RWPE2 (cell line): ENCODE measurements around the gene DICER1.
A peak's percentile ranks its signal among the peaks of the same experiment; 100 is the strongest.

Experiments used
- ATAC-seq: fragments of 200-7000 bp; cut with Tn5 transposase; 3 replicates; pipeline ENCODE4 v1.9.1; 2021; ENCODE audit warnings: low read depth
- DNase-seq: peaks from one replicate; pipeline ENCODE4 v3.0.0-alpha.2; 2020; ENCODE audit warnings: low spot score
- H3K27ac ChIP-seq: fragments of 450-650 bp; 2 replicates; pipeline ENCODE4 v1.5.1; 2017; ENCODE audit warnings: mild to moderate bottlenecking; ENCODE audit not compliant: poor library complexity, severe bottlenecking
- H3K27me3 ChIP-seq: fragments of 250-450 bp; sonication (Bioruptor Pico); 2 replicates; pipeline ENCODE4 v1.5.1; 2021; ENCODE audit warnings: mild to moderate bottlenecking, moderate library complexity; ENCODE audit not compliant: insufficient read depth, poor library complexity, severe bottlenecking
- H3K36me3 ChIP-seq: fragments of 250-450 bp; sonication (Bioruptor Pico); 2 replicates; pipeline ENCODE4 v1.5.1; 2020; ENCODE audit warnings: low read depth, mild to moderate bottlenecking, moderate library complexity
- H3K4me1 ChIP-seq: fragments of 250-450 bp; sonication (Bioruptor Pico); 2 replicates; pipeline ENCODE4 v1.5.1; 2021; ENCODE audit warnings: mild to moderate bottlenecking, moderate library complexity; ENCODE audit not compliant: insufficient read depth, poor library complexity, severe bottlenecking
- H3K4me3 ChIP-seq: fragments of 250-450 bp; sonication (Bioruptor Pico); 2 replicates; pipeline ENCODE4 v1.5.1; 2021; ENCODE audit warnings: mild to moderate bottlenecking, moderate library complexity; ENCODE audit not compliant: severe bottlenecking
- H3K9me3 ChIP-seq: fragments of 250-450 bp; sonication (Bioruptor Pico); 2 replicates; pipeline ENCODE4 v1.5.1; 2021; ENCODE audit warnings: mild to moderate bottlenecking, moderate library complexity; ENCODE audit not compliant: severe bottlenecking
- CTCF ChIP-seq: fragments of 450-650 bp; IDR thresholded peaks from one replicate; pipeline ENCODE4 v1.5.1; 2017; ENCODE audit warnings: mild to moderate bottlenecking, moderate library complexity; ENCODE audit not compliant: poor library complexity, severe bottlenecking

DICER1 gene

GRCh38 chr14:95199298-95199983, 42.1 kb upstream of the DICER1 start:
- no peaks in the 10 kb centered on the region for H3K9me3 ChIP-seq
- H3K36me3 ChIP-seq = peaks cover 8% of the 10 kb centered on the region; the same call in 1 of the 2 replicates
- H3K4me3 ChIP-seq = no peak overlapping the region
- H3K4me1 ChIP-seq = no peaks in the 10 kb centered on the region
- TF ChIP-seq CTCF = no peak
- no peak overlapping the region for H3K27ac ChIP-seq
- no peaks in the 10 kb centered on the region for H3K27me3 ChIP-seq
- ATAC-seq (no peak), DNase-seq (no peak)

GRCh38 chr14:95198320-95198719, 41.0 kb upstream of the DICER1 start:
- Histone ChIP-seq H3K4me3 (no peak overlapping the region), H3K4me1 (no peaks in the 10 kb centered on the region), H3K27me3 (no peaks in the 10 kb centered on the region), H3K9me3 (no peaks in the 10 kb centered on the region), H3K36me3 (peaks cover 3% of the 10 kb centered on the region; the same call in 1 of the 2 replicates), H3K27ac (no peak overlapping the region)
- TF ChIP-seq CTCF = no peak
- ATAC-seq = no peak
- DNase-seq = no peak

- Histone ChIP-seq H3K9me3 (no peaks in the 10 kb centered on the region), H3K36me3 (no peaks in the 10 kb centered on the region), H3K27me3 (no peaks in the 10 kb centered on the region), H3K27ac (no peak overlapping the region), H3K4me3 (no peak overlapping the region), H3K4me1 (no peaks in the 10 kb centered on the region)
- no peak for TF ChIP-seq CTCF
- DNase-seq (no peak), ATAC-seq (no peak)
Observed at GRCh38 chr14:95197551-95197950, 40.2 kb upstream of the DICER1 start.

- Histone ChIP-seq H3K4me1 (no peaks in the 10 kb centered on the region), H3K27me3 (no peaks in the 10 kb centered on the region), H3K36me3 (no peaks in the 10 kb centered on the region), H3K4me3 (no peak overlapping the region), H3K9me3 (no peaks in the 10 kb centered on the region), H3K27ac (no peak overlapping the region)
- no peak for ATAC-seq
- TF ChIP-seq CTCF = no peak
- DNase-seq = no peak
Observed at GRCh38 chr14:95196826-95197545, 39.7 kb upstream of the DICER1 start.

- Histone ChIP-seq H3K36me3 (no peaks in the 10 kb centered on the region), H3K4me3 (no peak overlapping the region), H3K9me3 (no peaks in the 10 kb centered on the region), H3K27ac (no peak overlapping the region), H3K27me3 (no peaks in the 10 kb centered on the region), H3K4me1 (no peaks in the 10 kb centered on the region)
- 0 out of 3 replicates have a peak, but pooled peaks have one; percentile 29 for ATAC-seq
- DNase-seq = no peak
- TF ChIP-seq CTCF = peak; percentile 45
Observed at GRCh38 chr14:95196268-95196667, 38.9 kb upstream of the DICER1 start.
